ENCODE measurements around the gene WDR55.
"Not testable (repeated sequence)": the region's sequence is repeated elsewhere in the genome, so short reads cannot be mapped to it uniquely, and the experiment has no call there.

DNA sequence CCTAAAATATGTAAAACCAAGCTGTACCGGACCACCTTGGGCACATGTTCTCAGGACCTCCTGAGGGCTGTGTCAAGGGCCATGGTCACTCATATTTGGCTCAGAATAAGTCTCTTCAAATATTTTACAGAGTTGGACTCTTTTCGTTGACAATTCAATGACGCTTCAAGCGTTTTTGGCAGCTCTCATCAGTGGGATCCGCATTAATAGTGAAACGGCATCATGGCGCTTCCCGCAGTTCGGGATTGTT is 25.9 kb upstream of the WDR55 start:
- not testable (repeated sequence) for TF ChIP-seq POLR2A (IDR thresholded peaks at IDR 0.05)
- TF ChIP-seq, protein P1, sequence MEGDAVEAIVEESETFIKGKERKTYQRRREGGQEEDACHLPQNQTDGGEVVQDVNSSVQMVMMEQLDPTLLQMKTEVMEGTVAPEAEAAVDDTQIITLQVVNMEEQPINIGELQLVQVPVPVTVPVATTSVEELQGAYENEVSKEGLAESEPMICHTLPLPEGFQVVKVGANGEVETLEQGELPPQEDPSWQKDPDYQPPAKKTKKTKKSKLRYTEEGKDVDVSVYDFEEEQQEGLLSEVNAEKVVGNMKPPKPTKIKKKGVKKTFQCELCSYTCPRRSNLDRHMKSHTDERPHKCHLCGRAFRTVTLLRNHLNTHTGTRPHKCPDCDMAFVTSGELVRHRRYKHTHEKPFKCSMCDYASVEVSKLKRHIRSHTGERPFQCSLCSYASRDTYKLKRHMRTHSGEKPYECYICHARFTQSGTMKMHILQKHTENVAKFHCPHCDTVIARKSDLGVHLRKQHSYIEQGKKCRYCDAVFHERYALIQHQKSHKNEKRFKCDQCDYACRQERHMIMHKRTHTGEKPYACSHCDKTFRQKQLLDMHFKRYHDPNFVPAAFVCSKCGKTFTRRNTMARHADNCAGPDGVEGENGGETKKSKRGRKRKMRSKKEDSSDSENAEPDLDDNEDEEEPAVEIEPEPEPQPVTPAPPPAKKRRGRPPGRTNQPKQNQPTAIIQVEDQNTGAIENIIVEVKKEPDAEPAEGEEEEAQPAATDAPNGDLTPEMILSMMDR (IDR thresholded peaks at IDR 0.05): not testable (repeated sequence)

Data from esophagus squamous epithelium (tissue), 4 donors.